GM19463 (cell line): ENCODE measurements around the gene FAM78B.

Experiments used
- ATAC-seq: cut with Tn5 transposase; IDR thresholded peaks from one replicate; pipeline ENCODE4 v1.9.1; 2021; ENCODE audit warnings: mild to moderate bottlenecking, moderate library complexity; ENCODE audit not compliant: unreplicated experiment

Gene FAM78B

DNA sequence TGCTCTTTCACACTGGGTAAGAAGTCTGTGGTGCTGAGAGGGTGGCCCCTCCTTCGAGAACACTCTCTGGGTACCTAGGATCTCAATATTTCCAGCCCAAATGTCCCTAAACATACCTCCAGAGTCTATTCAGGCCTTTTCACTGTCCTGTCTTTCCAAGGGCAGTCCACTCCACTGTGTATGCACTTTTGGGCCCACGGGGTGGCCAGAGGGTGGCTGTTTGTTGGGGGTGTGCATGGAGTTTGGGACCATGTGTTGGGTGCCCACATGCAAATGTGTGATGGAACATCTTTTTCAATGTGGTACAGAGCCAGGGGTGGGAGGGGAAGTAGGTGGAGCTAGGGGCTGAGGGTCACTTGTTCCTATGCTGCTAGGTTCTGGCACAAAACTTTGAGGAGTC is 87.5 kb downstream of the FAM78B start:
- ATAC-seq: no peak

- ATAC-seq: no peak
Observed at GRCh38 chr1:166073489-166073888, 93.3 kb downstream of the FAM78B start.

GRCh38 chr1:166069390-166069789 is 97.4 kb downstream of the FAM78B start:
- ATAC-seq: no peak

DNA sequence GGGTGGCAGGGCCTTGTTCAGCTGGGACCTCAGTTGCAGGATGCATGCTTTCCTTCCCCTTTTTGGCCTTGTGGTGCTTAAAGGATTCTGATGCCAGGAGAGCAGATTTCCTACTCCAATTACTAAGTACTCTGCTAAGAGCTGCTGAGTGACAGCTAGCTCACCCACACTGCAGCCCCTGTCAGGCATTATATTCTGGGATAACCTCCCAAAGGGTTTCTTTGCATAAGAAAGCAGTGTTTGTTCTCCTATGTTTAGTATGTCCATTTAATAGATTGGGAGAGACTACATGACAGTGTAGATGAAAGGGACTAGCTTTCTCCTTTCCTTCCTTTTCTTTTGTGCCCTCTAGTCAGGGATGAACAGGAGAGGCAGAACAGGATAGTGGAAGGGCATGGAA is 100.7 kb downstream of the FAM78B start:
- no peak for ATAC-seq

DNA sequence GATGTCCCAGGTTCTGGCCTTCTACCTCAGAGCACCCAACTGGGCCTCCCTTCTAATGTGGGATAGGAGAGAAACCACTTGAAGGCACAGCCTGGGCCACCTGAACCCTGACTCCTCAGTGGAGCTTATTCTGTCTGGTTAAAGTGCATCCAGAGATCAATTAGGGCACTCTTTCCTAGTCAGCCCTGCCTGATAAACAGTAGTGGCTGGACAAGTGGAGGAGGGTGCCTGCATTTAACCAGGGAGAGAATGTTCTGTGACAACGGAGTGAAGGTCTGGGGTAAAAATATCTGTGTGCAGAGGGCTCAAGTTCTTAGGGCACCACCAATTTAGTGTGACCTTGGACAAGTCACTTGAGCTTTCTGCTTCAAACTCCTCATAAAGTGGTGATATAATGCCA is 101.8 kb downstream of the FAM78B start:
- no peak for ATAC-seq

DNA sequence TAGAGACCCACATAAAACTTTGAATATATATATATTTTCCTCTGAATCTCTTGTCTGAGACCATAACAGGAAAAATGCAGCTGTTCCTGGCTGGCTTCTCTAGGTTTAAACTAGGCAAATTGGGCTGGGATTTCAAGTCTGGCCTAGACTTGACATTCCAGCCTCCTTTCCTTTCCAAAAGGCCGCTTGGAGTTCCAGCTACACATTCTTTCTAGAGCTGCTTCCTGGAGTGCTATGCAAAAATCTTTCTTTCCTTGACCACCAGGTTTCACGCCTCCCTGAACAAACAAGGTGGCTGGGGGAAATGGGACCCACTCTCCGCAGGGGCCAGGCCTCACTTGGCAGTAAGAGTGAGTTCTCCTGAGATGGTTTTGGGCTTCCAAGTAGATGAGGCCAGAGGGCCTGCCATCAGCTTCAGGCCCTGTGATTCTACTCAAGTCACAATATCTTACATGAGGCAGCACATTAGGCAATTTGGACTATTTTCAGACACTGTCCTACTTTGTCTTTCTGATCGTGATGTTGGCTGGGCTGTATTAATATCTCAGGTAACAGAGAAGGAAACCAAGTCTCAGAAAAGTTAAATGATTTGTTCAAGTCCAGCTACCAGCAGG is 102.4 kb downstream of the FAM78B start:
- no peak for ATAC-seq

- no peak for ATAC-seq
Observed at GRCh38 chr1:166063701-166064100, 103.1 kb downstream of the FAM78B start.

- no peak for ATAC-seq
Observed at GRCh38 chr1:166062421-166063070, 104.3 kb downstream of the FAM78B start.

DNA sequence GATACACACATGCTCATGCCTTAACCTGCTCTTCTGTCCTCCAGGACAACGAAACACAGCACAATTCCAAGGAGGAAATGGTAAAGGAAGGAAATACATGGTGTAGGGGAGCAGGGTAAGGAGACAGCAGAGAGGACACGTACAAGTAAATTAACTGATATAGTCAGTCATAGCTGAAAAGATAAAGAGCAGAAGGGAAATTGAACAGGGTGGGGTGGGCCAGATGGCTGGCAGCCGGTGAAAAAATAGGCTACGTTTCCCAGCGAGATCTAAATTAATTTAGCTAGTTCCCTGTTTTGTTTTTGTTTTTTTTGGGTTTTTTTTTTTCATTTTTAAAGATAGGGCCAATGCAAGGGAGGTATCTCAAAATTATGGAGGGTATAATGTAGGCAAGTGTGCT is 109.2 kb downstream of the FAM78B start:
- ATAC-seq: no peak

DNA sequence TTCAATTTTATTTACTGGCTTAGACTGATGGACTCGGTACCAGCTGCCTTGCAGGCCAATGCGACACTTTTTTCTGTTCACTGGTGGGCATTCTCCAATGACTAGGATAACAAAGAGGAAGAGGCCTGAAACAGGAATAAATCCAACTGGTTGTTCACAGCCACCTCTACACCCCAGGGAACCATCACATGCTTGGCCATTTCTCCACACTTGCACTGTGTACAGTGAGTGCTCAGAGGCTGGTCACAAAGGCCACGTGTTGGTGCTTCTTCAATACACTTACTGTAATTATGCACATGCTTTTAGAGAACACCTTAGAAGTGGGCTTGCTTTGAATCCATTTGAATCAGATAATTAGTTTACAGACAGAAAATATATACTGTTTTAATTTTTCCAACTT is 113.4 kb downstream of the FAM78B start:
- no peak for ATAC-seq

GRCh38 chr1:166040202-166040997 is 126.4 kb downstream of the FAM78B start:
- no peak for ATAC-seq

DNA sequence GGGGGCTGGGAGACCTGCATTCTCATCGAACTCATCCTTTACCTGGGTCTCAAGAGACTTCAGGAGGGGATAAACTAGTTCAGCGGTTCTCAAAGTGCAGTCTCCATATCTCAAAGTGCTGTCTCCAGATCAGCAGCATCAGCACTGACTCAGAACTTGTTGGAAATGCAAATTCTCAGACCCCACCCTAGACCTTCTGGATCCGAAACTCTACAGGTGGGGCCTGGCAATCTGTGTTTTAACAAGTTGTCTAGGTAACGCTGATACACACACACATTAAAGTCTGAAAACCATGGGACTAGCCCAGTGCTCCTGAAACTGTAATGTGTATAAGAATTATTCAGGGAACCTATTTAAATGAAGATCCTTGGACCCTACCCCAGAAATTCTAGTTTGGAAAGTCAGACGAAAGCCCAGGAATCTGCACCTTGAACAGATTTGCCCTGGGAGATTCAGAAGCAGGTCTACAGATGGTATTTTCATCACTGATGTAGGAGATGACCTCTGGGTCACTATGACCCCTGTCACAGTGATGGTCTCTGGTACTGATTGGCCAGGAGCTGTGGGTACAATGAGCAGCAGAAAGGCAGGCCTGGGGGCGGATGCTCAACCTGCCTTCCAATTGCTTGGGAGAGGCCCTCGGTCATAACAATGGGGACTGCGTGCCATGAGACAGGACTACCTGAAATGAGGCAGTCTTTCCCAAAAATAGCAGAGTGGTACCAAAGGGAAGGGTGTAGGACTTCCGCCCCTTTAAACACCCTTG is 127.2 kb downstream of the FAM78B start:
- no peak for ATAC-seq

DNA sequence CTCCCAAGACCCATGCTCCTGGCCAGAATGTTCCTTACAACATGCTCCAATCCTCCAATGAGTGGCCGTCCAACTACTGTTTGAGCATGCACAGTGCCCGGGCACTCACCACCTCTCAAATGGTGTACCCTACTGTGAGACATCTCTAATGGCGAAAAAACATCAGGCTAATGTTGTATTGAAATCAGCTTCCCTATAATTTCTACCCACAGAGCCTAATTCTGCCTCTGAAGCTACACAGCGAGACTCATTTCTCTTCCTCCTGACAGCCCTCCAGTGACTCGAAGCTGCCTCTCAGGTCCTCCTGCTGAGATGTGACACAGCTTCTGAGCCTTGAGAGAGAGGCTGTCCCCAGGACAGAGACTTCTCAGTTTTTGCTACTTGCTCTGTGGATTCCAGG is 130.7 kb downstream of the FAM78B start:
- ATAC-seq: no peak

GRCh38 chr1:166032572-166033371 is 134.0 kb downstream of the FAM78B start:
- ATAC-seq: no peak

- no peak for ATAC-seq
Observed at GRCh38 chr1:166031932-166032571, 134.7 kb downstream of the FAM78B start.

DNA sequence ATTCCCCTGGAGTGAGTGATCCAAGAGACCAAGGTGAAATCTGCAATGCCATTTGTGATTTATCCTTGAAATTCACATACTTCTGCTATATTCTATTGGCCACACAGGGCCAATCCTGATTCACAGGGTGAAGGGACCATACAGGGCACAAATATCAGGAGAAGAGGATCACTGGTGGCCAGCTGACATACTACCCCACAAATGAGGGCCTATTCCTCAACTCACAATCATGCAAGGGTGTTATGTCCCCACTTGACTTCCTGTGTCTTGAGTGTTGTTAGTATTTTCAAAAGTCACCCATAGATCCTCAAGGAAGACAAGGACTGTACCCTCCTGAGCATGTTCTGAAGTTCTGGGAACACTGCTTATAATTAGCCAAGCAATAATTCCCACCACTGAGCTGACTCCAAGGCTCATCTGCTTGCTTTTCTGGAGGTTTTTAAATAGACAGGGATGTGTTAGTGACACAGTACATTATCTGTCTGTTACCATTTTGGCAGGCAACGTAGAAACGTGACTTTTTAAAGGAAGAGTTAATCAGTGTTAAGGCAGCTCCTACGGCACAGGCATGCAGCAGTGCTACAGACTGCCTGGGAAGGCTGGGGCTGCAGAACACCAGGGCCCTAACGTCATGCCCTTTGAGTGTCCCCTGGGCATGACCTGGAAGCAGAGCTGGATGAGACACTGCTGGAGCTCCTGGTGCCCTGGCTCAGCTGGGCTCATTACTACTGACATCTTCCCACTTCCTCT is 137.4 kb downstream of the FAM78B start:
- ATAC-seq: no peak

DNA sequence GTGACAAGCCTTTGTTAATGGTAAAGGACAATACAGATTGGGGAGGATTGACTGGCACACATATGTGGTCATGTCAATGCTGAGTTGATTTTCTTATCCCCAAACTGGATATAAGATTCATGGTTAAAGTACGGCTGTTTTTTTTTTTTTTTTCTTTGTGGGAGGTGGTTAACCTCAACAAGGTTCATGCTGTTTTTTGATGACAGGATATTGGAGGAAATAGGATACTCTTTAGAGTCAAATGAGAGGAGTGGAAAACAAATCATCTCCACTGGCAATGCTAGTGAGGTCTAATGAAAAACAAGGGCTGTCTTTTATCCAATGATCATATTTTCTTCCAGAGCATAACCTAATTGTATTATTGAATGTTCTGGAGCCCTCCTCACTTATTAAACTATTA is 140.2 kb downstream of the FAM78B start:
- no peak for ATAC-seq

GRCh38 chr1:166026143-166026542 is 140.7 kb downstream of the FAM78B start:
- no peak for ATAC-seq

DNA sequence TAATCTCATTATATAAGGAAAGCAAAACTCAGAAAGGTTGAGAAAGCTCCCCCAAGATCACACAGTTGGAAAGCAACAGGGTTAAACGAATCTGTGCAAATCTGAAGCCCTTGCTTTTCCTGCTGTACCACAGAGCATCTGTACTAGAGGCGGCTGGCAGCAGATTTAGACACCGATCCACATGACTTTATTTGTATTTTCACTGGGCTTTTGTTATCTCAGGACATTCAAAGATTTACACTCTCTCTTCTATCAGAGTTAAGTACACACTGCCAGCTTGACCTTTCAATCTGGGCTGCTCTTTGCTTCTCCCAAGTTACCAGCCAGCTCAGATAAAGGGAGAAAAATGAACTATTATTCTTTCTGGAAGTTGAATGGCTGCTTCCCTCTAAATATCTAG is 146.6 kb downstream of the FAM78B start:
- ATAC-seq: no peak
